Prostate gland (tissue), 2 donors: ENCODE data around the gene SLC66A3.

Experiments used
- CTCF ChIP-seq, 4 experiments: fragments of 200-600 bp in 2 of 4; fragments of 450-650 bp in 2 of 4; sonication (generic) in 2 of 4; IDR thresholded peaks; 1 replicate in 3 of 4; 2 replicates in 1 of 4; pipeline ENCODE4 v1.5.1; 2016 to 2019; ENCODE audit warnings: antibody characterized with exemption in 4 of 4, mild to moderate bottlenecking in 2 of 4, moderate library complexity in 2 of 4
- POLR2A ChIP-seq: fragments of 450-650 bp; IDR thresholded peaks from one replicate; pipeline ENCODE4 v1.6.1; 2016; ENCODE audit warnings: antibody characterized with exemption, mild to moderate bottlenecking

- TF ChIP-seq CTCF (IDR thresholded peaks at IDR 0.05) (no peak), POLR2A (no peak)
Measured at GRCh38 chr2:11140492-11140891, 14.8 kb upstream of the SLC66A3 start.
